ENCODE data around the gene GIGYF1. TPM values are rescaled to one million over a fixed set of nuclear protein-coding genes. Genes with fewer than 3 reads are reported as not detected.

Gene GIGYF1
- total and polyA plus RNA-seq, 2 of the 4 experiments (the other 2 are of a cell fraction): 3.0 to 10.7 TPM

GRCh38 chr7:100682228-100682741 lies 11.8 kb downstream of the GIGYF1 start:
- Histone ChIP-seq H3K23ac (ENCODE audit: low read depth, low read length) (no peak overlapping the region), H3K4me2 (ENCODE audit: low read depth, low read length) (no peak overlapping the region), H3K4me3 (ENCODE audit: insufficient read depth, low read depth, low read length) (no peak overlapping the region), H3K9ac (ENCODE audit: low read depth, low read length) (no peak overlapping the region), H3K18ac (ENCODE audit: low read depth, low read length) (no peak overlapping the region), H3K27me3 (ENCODE audit: control insufficient read depth, insufficient read depth, low read length) (no peaks in the 10 kb centered on the region), H4K8ac (ENCODE audit: low read depth in 2 of 2, low read length in 2 of 2) (no peak overlapping the region), H3K36me3 (ENCODE audit: control insufficient read depth, insufficient read depth, low read length) (peaks cover 91% of the 10 kb centered on the region), H2AFZ (replicated peaks; ENCODE audit: low read length, poor library complexity) (peak overlapping the region; percentile 17), H2AK9ac (replicated peaks; ENCODE audit: low read depth, low read length, poor library complexity) (peak overlapping the region; percentile 86), H2BK120ac (ENCODE audit: low read depth, low read length) (no peak overlapping the region), H3K14ac (replicated peaks; ENCODE audit: low read depth, low read length) (no peak overlapping the region), H2AK5ac (ENCODE audit: low read depth, low read length) (no peak overlapping the region), H2BK20ac (ENCODE audit: low read depth, low read length) (no peak overlapping the region), H3K4ac (ENCODE audit: low read depth, low read length) (no peak overlapping the region), H2BK5ac (ENCODE audit: low read depth, low read length, poor library complexity, severe bottlenecking) (no peak overlapping the region), H2BK15ac (ENCODE audit: low read depth, low read length) (no peak overlapping the region), H3K4me1 (ENCODE audit: control insufficient read depth, insufficient read depth, low read length) (peaks cover 5% of the 10 kb centered on the region; the same call in 1 of the 2 replicates), H3K79me1 (ENCODE audit: low read depth in 1 of 2, low read length in 2 of 2) (peaks cover 6 to 34% of the 10 kb centered on the region in 2 experiments; a peak in 3 of 4 replicates), H4K20me1 (ENCODE audit: insufficient read depth, low read length) (peaks cover 41% of the 10 kb centered on the region), H4K5ac (ENCODE audit: low read depth, low read length) (no peak overlapping the region), H4K91ac (ENCODE audit: insufficient read depth, low read depth, low read length) (no peak overlapping the region), H3K9me1 (ENCODE audit: insufficient read depth, low read length) (no peaks in the 10 kb centered on the region), H3K56ac (ENCODE audit: extremely low read depth, insufficient read depth, low read length) (no peak overlapping the region), H3K27ac (ENCODE audit: insufficient read depth, low read length) (no peak overlapping the region), H3K9me3 (ENCODE audit: control insufficient read depth, insufficient read depth, low read length) (no peaks in the 10 kb centered on the region)
- DNase-seq (peak; percentile 45), ATAC-seq (ENCODE audit: low read depth) (peak; percentile 18; the same call in 1 of the 2 replicates)
- dilution Hi-C loops (cut with HindIII; ENCODE audit: low sequenced_read_pairs, unreplicated experiment): no loop called here
- intact Hi-C loops (cut with micrococcal nuclease): no loop called here
- ChIA-PET POLR2A (ENCODE audit: unreplicated experiment) (no interaction called here), CTCF (no interaction called here)
- WGBS, 2 experiments (ENCODE audit: extremely low coverage in 2 of 2, insufficient read length in 1 of 2): 81% methylated on average over 5 of the region's 25 CpGs; no CpG with 5 or more reads in 1 of the 2 experiments
- TF ChIP-seq MAZ (IDR thresholded peaks at IDR 0.05; ENCODE audit: borderline replicate concordance, low read depth, low read length): no peak
- peak; percentile 58 for TF ChIP-seq FOS (IDR thresholded peaks at IDR 0.05; ENCODE audit: low read depth, low read length)
- no TSS peak for BruUV-seq (replicated peaks)
- in situ Hi-C loops (cut with MboI; ENCODE audit: low sequenced_read_pairs): no loop called here

Data from IMR-90 (cell line).